Fibroblast of skin of right quadriceps (primary cell): ENCODE results near the gene ARHGAP33.

Source experiments
- DNase-seq: peaks from one replicate; pipeline ENCODE4 v3.0.0-alpha.2; 2013

Gene ARHGAP33

GRCh38 chr19:35775298-35776101, at the start of gene ARHGAP33:
TSS of gene ARHGAP33 (plus strand) at chr19:35775564. CDS start at chr19:35775659, 95 bp downstream.
- DNase-seq = peak; percentile 96

- no peak for DNase-seq
These were observed 48.1 kb upstream of the ARHGAP33 start for GRCh38 chr19:35727053-35727955.

DNA sequence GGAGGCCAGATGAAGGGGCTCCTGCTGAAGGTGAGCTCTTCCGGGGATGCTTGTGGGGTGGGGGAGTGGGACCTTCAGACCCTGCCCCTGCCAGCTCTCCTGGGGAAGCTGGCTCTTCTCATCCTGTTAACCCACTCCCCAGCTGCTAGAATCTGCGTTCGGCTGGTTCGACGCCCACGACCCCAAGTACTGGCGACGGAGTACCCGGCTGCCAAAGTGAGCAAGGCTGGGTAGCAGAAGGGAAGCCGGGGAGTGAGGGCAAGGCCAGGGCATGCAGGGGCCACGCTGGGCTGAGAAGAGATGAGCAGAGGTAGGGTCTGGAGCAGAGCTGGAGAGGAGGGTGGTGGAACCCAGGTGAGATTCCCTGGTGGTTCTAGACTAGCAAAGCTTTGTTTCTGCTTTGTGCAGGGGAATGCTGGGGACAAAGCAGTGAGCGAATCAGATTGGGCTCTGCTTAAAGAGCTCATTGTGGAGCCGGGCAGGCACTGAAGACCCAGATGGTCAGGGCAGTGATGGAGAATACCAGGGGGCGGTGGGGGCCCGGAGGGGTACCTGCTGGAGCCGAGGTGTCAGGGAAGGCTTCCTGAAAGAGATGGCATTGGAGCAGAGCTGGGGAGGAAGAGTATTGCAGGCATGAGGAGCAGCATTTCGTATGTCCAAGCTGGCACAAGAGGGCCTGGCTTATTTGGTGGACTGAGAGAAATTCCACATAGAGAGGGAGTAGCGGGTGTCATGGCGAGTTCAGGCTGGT, 47.2 kb upstream of the ARHGAP33 start:
- no peak for DNase-seq

DNA sequence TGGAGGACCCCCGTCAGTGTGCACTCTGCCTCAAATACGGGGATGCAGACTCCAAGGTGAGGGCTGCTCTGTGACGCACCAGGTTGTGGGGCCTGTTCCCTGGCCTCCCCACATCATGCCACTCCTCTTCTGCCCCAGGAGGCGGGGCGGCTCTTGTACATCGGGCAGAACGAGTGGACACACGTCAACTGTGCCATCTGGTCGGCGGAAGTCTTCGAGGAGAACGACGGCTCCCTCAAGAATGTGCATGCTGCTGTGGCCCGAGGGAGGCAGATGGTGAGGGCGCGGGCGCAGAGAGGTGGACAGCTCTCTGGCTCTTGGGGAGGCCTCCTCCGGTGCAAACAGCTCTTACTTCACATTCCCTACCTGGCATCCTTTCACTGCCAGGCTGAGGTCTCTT, 46.3 kb upstream of the ARHGAP33 start:
- no peak for DNase-seq

- no peak for DNase-seq
These were observed 45.6 kb upstream of the ARHGAP33 start for GRCh38 chr19:35729763-35730162.

- DNase-seq = no peak
These were observed 45.0 kb upstream of the ARHGAP33 start for GRCh38 chr19:35730326-35730725.

DNA sequence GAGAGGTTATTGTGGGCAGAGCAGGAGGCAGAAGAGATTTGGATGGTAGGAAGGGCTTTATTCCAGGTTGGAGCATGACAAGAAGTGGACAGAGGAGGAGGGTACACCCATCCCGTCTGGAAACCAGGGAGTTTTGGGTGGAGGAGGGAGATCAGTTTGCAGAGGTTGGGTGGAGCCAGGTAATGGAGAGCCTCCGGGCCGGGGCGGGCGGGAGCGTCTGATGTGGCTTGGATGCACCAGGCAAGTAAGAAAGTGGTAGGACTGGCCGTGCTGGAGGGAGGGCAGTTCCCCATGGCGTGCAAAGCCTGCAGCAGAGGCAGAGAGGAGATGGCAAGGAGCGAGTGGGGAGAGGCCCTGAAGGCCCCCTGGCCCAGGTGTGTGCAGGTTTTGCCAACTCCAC, 44.0 kb upstream of the ARHGAP33 start:
- no peak for DNase-seq

GRCh38 chr19:35731779-35732405, 43.5 kb upstream of the ARHGAP33 start:
- DNase-seq = no peak

- no peak for DNase-seq
These were observed 42.7 kb upstream of the ARHGAP33 start for GRCh38 chr19:35732540-35733179.

DNA sequence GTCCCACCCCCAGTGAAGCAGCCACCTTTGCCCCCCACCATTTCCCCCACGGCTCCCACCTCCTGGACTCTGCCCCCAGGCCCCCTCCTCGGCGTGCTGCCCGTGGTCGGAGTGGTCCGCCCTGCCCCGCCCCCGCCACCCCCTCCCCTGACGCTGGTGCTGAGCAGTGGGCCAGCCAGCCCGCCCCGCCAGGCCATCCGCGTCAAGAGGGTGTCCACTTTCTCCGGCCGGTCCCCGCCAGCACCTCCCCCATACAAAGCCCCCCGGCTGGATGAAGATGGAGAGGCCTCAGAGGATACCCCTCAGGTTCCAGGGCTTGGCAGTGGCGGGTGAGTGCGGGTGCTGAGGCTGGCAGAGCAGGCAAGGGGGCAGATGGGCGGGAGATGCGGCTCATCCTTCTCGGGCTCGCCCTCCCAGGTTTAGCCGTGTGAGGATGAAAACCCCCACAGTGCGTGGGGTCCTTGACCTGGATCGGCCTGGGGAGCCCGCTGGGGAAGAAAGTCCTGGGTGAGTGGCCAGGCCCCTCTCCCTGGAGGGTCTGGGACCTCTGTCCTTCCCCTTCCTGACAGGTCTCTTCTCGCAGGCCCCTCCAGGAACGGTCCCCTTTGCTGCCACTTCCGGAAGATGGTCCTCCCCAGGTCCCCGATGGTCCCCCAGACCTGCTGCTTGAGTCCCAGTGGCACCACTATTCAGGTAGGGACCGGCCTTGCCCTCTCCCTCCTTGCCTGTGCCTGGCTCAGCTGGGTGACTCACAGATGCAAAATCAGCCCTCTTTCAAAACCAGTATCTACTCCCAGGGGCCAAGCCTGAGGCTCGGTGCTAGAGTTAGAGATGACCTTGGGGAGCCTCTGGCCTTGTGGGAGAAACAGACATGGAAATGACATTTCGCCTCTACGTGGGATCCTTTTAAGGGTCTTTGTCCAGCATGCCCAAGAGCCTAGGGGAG, 41.9 kb upstream of the ARHGAP33 start:
- no peak for DNase-seq

DNA sequence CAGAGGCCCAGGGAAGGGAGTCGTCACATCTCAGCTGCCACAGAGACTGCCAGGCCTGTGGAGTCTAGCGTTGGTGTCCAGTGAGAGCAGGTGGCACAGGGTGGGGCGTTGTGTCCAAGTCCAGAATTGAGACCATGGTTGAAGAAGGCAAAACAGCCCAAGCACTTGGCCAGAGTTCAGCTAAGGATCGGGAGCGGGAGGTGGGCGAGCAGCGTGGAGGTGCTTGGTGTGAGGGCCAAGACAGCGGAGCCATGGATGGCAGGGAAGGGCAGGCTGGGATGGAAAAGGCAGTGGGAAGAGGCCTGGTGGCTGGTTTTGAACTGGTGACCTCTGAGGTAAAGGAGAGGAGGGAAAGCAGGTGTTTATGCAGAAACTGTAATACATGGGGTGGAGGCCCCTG, 41.1 kb upstream of the ARHGAP33 start:
- no peak for DNase-seq

GRCh38 chr19:35734889-35735288, 40.5 kb upstream of the ARHGAP33 start:
- no peak for DNase-seq

DNA sequence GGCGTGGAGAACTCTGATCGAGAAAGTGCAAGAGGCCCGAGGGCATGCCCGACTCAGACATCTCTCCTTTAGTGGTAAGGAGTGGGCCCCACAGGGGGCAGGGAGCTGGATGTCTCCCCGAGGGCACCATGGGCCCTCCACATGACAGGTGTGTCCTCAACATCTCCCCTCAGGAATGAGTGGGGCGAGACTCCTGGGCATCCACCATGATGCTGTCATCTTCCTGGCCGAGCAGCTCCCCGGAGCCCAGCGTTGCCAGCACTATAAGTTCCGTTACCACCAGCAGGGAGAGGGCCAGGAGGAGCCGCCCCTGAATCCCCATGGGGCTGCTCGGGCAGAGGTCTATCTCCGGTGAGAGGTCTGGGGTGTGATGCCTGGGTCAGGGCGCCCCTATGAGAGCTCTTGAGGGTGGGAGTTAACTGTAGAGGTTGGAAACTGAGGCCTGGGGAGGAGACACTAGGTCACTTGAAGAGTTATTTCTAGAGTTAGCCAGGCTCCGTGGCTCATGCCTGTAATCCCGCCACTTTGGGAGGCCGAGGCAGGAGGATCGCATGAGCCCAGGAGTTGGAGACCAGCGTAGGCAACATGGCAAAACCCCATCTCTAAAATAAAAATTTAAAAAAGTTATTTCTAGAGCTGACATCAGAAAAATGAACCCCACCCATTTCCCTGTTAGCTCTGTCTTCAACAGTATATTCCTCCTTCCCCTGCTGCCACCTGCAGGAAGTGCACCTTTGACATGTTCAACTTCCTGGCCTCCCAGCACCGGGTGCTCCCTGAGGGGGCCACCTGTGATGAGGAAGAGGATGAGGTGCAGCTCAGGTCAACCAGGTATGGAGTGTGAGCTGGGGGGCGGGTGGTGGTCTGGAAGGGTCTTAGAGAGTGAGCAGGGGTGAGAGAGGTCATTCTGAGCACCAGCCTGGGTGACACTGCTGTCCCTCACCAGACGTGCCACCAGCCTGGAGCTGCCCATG, 38.2 kb upstream of the ARHGAP33 start:
- no peak for DNase-seq

- DNase-seq = no peak
These were observed 37.1 kb upstream of the ARHGAP33 start for GRCh38 chr19:35738021-35738886.

DNA sequence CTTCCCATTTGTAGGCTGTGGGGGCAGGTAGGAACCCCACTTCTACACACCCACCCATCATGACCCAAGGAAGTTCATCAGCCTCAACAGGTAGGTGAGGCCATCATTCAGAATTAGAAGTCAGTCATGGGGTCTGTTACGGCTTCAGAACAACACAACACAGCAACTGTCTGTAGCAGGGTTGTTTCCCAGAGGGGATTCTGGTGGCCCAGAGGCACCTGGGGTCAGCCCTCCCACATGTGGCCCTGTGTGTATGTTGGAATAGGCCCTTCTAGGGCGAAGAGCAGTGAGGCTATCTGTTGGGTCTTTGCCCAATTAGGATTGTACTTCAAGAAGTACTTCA, 36.5 kb upstream of the ARHGAP33 start:
- DNase-seq = no peak

- DNase-seq = no peak
These were observed 35.9 kb upstream of the ARHGAP33 start for GRCh38 chr19:35739275-35740107.

DNA sequence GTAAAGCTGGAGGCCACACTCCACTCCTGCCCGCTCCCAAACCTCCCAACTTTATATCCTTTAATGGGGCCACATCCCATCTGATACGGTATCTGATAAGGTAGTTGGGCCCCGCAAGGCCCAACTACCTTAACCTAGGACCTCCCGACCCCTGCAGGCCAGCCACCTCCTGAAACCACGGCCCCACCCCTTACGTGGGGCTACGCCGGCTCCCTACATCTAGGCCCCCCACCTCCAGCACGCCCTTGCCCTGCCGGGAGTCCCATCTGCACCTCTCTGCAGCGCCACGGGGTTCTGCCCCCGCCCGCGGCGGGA, 35.3 kb upstream of the ARHGAP33 start:
- DNase-seq = no peak
